Smooth muscle cell of bladder (primary cell): Measurements from ENCODE around the gene ZSCAN5B. TPM values are rescaled to one million over a fixed set of nuclear protein-coding genes. Genes with fewer than 3 reads are reported as not detected.

Experiments used
- total RNA-seq: library from RNA; depleted of rRNA; stranded (reverse); fragments of >200 nt; gene quantifications from 2 replicates; pipeline ENCODE4 v1.2.3, GENCODE V29; 2014

Gene ZSCAN5B, protein sequence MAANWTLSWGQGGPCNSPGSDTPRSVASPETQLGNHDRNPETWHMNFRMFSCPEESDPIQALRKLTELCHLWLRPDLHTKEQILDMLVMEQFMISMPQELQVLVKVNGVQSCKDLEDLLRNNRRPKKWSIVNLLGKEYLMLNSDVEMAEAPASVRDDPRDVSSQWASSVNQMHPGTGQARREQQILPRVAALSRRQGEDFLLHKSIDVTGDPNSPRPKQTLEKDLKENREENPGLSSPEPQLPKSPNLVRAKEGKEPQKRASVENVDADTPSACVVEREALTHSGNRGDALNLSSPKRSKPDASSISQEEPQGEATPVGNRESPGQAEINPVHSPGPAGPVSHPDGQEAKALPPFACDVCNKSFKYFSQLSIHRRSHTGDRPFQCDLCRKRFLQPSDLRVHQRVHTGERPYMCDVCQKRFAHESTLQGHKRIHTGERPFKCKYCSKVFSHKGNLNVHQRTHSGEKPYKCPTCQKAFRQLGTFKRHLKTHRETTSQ
- not detected in 2 replicates for total RNA-seq

GRCh38 chr19:56197646-56198045, at the start of gene ZSCAN5B:
TSS of gene ZSCAN5B (minus strand) at chr19:56197783. CDS start at chr19:56193052, 4,731 bp downstream.

DNA sequence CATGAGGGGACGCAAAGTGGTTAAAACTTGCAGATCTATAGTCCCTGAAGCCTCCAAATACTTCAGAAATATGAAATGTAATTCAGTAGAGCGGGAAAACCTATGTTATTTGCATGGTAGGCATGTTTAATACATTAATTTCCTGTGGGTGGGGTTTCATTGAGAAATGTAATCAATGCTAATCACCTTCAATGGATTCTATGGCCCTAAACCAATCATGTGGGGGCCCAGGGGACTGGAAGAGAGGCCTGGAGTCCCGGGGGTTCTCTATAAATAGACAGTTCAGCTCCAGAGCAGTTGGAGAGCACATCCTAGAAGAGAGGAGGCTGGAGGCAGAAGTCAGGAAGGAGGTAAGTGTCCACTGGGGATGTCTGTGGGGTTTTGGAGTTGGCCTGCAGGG, 4.4 kb upstream of the ZSCAN5B start, which contains the start of gene ZSCAN5C:
TSS of gene ZSCAN5C (plus strand) at position 301 of the 400 bp plus-strand sequence. CDS start 3,641 bp downstream, outside the sequence.

GRCh38 chr19:56175861-56176307, 21.7 kb downstream of the ZSCAN5B start, which contains the start of gene GALP:
TSS of gene GALP (plus strand) at chr19:56176008. CDS start at chr19:56177109, 1,101 bp downstream.

DNA sequence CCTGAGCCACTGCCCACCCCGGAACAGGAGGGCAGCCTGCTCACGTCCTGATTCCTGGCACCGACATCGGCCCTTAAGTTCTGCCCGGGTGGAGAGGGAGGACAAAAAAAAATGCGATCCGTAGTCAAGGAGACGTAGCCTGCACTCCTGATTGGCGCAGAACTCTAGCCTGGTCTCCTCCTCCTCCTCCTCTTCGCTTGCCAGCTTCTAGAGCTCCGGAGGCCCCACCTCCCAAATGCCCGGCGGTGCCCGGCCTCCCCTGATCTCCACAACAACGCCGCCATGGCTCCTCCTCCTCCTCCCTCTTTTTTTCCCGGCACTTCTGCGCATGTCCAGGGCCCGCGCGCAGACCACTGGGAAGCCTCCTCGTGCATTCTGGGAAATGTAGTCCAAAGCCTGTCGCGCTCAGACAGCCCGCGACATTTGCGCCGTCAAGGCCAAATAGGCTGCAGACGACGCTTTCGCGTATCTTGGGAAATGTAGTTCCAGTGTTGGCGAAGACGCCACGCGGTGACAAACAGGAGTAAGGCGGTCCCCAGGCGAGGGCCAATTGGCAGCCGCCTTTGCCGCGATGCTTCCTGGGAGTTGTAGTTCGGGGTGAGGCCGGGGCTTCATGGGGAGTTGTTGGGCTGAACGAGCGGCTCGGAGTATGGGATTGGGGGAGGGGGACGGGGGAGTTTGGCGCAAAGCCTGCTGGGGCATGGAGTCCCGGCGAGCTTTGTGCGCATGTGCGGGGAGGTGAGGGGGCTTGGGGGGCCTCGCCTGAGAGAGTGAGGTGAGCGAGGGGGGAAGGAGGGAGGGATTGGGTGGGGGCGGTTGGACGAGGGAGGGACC, 56.8 kb downstream of the ZSCAN5B start, which contains the start of gene ZNF444:
TSS of gene ZNF444 (plus strand) at position 705 of the 834 bp plus-strand sequence. CDS start 5,625 bp downstream, outside the sequence.

Other genes starting within 250 kb of the ZSCAN5B start
- not detected in 2 replicates for gene NLRP8, start 250.0 kb downstream of the ZSCAN5B start, total RNA-seq
- not detected in 2 replicates for gene NLRP5, start 211.0 kb downstream of the ZSCAN5B start, total RNA-seq
- gene ZNF787, start 76.5 kb downstream of the ZSCAN5B start, total RNA-seq = 19.6 and 20.2 TPM in 2 replicates
- gene ZNF444, start 56.5 kb downstream of the ZSCAN5B start, total RNA-seq = 8.2 and 9.7 TPM in 2 replicates
- gene GALP, start 21.8 kb downstream of the ZSCAN5B start, total RNA-seq = not detected in 2 replicates
- gene ZSCAN5C, start 4.5 kb upstream of the ZSCAN5B start, total RNA-seq = not detected in 2 replicates
- gene EDDM13, start 75.0 kb upstream of the ZSCAN5B start, total RNA-seq = not detected in 2 replicates
- 6.0 and 6.7 TPM in 2 replicates for gene ZSCAN5A, start 117.1 kb upstream of the ZSCAN5B start, total RNA-seq
- gene ZNF582, start 195.8 kb upstream of the ZSCAN5B start, total RNA-seq = 2.0 and 2.8 TPM in 2 replicates
- gene ZNF583, start 206.5 kb upstream of the ZSCAN5B start, total RNA-seq = 4.0 and 9.2 TPM in 2 replicates